Stimulated activated CD4-positive, alpha-beta T cell treated with anti-CD3 and anti-CD28 coated beads, TNF-alpha, amount 100 ng/mL, for 4 hours (primary cell): ENCODE measurements around the gene OR8B12.

Source experiments
- DNase-seq, 3 experiments: peaks; one replicate each; pipeline ENCODE4 v3.0.0-alpha.2; 2020; ENCODE audit warnings: low read depth in 3 of 3

The OR8B12 gene, protein sequence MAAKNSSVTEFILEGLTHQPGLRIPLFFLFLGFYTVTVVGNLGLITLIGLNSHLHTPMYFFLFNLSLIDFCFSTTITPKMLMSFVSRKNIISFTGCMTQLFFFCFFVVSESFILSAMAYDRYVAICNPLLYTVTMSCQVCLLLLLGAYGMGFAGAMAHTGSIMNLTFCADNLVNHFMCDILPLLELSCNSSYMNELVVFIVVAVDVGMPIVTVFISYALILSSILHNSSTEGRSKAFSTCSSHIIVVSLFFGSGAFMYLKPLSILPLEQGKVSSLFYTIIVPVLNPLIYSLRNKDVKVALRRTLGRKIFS

GRCh38 chr11:124543554-124543953 is at the start of gene OR8B12:
TSS of gene OR8B12 (minus strand) at chr11:124543654. CDS start at chr11:124543654, 0 bp downstream.
- DNase-seq = no peak

- no peak for DNase-seq
Measured at GRCh38 chr11:124592627-124593026, 49.2 kb upstream of the OR8B12 start.

DNA sequence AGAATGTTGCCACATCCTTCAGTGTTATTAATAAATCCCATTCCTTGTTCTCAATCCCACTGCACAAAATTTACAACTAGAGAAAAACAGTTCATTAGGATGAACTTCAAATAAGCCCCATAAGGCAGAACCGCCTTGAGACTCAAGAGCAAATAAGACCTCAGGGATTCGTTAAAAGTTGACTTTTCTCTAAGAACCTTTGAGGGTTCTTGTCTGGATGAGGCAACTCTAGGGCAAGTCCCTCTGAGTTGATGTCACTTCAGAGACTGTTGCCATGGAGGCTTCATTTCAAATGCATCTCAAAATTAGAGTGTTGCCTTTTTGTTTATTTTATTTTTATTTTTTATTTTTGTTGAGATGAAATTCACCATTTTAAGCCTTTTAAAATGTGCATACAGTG is 48.0 kb upstream of the OR8B12 start:
- DNase-seq = no peak

DNA sequence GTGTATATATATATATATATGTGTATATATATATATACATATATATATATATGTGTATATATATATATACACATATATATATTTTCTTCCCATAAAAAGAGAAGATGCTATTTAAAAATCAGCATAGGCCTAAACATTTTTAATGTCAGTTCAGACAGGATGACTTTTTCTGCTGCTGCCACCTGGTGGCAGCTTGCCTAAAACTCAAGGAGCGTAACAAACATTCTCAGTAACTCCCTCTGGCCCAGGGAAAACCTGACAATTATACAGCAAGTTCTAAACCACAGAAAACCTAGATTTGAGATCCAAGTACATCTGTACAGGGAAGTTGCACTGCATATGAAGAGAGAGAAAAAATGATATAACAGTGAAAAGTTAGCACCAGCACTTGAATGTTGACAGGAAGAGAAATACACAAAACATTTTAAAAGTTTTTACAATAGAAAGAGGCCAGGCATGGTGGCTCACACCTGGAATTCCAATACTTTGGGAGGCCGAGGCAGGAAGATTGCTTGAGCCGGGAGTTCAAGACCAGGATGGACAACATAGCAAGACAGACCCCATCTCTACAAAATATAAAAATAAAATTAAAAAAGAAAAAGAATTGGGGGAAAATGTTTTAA is 42.9 kb upstream of the OR8B12 start:
- DNase-seq = peak in 1 of 3 experiments; percentile 13

- DNase-seq = no peak
Measured at GRCh38 chr11:124584681-124585372, 41.4 kb upstream of the OR8B12 start.

DNA sequence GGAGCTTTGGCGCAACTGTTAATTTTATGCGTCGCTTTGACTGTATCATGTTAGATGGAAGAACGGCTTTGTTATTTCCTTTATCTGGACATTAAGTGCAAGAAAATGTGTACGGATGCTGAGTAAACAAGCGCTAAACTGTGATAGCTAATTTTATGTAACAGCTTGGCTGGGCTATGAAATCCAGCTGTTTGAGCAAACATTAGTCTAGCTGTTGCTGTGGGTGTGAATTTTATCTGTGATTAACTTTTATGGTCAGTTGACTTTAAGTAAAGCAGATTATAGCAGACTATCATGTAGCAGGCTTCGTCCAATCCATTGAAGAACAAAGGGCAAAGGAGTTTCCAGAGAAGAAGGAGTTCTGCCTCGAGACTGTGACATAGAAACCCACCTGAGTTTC is 40.3 kb upstream of the OR8B12 start:
- no peak for DNase-seq

GRCh38 chr11:124582565-124582964 is 39.1 kb upstream of the OR8B12 start:
- DNase-seq = no peak

DNA sequence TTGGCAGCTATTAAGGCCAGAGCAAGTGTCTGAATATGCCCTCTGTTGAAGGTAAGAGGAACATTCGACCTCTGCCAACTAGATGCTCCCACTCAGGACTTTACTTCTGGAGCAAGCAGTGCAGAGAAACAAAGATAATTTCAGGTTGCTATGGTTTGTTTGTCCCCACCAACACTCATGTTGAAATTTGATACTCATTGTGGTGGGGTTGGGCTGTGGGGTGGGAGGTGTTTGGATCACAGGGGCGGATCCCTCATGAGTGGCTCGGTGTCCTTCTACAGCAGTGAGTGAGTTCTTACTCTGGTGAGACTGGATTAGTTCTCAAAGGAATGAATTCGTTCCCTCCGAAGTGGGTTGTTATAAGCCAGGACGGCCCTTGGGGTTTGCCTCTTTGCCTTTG is 38.4 kb upstream of the OR8B12 start:
- DNase-seq = no peak

GRCh38 chr11:124578761-124579160 is 35.3 kb upstream of the OR8B12 start:
- no peak for DNase-seq

- DNase-seq = no peak
Measured at GRCh38 chr11:124577716-124578427, 34.4 kb upstream of the OR8B12 start.

- DNase-seq = no peak
Measured at GRCh38 chr11:124570160-124570559, 26.7 kb upstream of the OR8B12 start.

GRCh38 chr11:124569697-124570096 is 26.2 kb upstream of the OR8B12 start, which contains the start of gene OR8A1:
TSS of gene OR8A1 (plus strand) at chr11:124569997. CDS start at chr11:124570120, 123 bp downstream.
- DNase-seq = no peak

DNA sequence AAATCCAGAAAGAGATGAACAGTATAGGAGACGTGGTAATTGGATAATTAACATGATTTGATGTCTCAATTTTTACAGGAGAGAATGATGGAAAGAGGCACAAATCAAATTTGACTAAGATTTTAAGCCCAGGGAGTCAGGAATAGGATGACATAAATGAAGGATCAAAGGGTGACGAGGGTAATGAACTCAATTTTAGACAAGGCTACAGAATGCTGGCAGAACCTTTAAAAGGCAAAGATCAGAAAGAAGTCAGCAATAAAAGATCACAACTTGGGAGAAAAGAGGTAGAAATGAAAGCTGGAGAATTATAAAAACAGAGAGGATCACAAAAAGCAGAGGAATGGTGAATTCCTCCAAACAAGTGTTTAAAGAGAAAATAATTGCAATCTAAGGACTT is 13.4 kb upstream of the OR8B12 start:
- DNase-seq = no peak

GRCh38 chr11:124551987-124552386 is 8.5 kb upstream of the OR8B12 start:
- no peak for DNase-seq

DNA sequence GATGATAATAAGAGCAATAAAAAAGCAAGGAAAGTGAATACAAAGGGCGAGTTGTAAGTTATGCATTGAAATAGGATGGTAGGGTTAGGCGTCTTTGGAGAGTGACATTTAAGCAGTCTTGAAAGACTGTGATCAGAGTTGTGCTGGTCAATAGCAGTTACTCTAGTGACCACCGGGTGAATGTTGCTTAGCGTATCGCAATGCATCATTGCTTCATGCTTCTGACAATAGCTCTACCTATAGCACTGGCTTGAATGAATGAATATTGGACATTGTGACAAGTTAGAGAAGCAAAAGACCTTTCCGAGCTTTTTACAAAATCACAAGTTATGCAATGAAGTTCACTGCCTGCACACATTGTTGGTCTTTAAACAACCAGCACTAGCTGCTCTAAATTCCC is 7.7 kb upstream of the OR8B12 start:
- DNase-seq = no peak

DNA sequence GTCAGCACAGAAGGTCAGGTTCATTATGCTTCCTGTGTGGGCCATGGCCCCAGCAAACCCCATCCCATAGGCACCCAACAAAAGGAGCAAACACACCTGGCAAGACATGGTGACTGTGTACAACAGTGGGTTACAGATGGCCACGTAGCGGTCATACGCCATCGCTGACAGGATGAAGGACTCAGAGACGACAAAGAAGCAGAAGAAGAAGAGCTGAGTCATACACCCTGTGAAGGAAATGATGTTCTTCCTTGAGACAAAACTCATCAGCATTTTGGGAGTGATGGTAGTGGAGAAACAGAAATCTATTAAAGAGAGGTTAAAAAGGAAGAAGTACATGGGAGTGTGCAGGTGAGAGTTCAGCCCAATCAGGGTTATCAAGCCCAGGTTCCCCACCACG is 309 bp downstream of the OR8B12 start:
- DNase-seq = no peak

- DNase-seq = no peak
Measured at GRCh38 chr11:124541204-124541603, 2.2 kb downstream of the OR8B12 start.

DNA sequence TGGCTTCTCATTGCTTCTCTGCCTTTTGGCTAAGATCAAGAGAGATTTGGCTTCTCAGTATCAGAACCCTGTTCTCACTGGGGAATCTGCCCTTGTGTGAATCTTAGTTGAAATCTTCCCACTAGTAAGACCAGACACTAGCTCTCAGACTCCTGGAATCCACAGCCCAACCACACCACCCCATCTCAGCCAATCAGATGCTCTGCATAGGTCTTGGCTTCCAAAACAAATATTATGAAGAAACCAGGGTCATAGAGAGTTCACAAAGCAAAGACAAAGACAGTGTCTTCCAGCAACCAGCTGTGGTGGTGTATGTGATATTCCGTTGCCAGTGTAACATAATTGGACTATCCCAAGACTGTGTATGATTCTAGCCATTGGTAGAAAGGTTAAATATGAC is 5.4 kb downstream of the OR8B12 start:
- DNase-seq = no peak

DNA sequence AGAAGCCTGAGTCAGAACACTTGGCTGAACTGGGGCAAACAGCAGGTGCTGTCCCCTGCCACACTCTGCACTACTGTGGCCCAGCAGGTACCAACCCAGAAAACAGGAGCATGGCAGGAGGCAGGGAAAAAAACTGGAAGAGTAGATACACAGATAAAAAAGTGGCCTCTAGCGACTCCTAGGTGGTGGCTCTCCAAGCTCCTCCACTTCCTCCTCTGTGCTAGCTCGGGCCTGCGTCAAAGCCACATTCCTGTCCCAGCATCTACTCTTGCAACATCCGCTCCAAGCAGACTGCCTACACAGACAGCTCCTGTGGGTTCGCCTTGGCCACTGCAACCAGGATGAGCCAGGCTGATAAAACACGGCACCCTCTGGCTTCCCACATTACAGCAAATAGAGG is 6.9 kb downstream of the OR8B12 start:
- no peak for DNase-seq

DNA sequence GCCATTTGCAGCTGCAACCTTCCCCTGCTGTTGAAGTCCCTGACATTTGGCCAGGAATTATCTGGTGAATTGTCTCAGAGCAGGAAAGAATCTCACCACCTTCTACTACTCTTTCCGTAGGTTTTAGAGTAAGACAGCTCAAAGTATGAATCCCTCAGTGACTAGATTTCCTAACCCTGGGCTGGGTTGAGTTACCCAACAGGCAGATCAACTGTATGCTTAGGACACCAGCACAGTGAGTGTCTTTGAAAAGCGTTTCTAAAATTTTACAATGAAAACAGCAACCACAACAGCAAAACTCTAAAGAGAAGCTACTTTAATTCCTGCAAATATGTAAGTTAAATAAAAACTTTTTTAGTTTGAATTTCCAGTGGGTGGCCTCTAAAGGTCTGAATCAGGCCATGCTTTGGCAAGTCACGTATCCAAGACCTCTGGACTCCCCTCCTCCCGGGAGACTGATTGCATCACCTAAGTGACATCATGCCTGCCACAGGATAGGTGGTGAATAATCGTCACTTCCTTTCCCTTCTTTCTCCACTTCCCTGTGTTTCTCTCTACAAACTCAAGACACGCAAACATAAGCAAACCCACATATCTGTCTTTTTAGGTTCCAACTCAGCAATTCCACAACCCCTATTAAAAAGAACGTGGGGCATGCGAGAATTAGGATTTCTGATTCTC is 7.8 kb downstream of the OR8B12 start:
- DNase-seq = no peak

- no peak for DNase-seq
Measured at GRCh38 chr11:124534051-124534450, 9.4 kb downstream of the OR8B12 start.

DNA sequence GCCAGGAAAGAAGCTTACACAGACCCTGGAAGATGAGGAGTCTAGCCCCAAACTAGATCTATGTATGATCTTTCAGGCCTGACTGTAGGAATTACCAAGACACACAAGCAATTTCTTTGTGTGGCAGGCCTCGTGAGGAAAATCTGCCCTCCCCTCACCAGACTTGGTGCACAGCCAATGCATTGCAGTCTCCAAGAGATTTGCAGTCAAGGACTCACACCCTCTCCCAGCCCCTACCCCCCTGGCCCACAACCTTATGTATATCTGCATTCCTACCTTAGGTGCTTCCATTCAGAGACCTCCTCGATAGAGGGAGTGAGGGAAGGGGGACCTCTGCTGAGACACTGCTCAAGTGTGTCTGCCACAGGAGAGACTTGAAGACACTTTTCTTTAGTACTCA is 9.8 kb downstream of the OR8B12 start:
- no peak for DNase-seq
